Measurements from ENCODE around the gene RAI2.

DNA sequence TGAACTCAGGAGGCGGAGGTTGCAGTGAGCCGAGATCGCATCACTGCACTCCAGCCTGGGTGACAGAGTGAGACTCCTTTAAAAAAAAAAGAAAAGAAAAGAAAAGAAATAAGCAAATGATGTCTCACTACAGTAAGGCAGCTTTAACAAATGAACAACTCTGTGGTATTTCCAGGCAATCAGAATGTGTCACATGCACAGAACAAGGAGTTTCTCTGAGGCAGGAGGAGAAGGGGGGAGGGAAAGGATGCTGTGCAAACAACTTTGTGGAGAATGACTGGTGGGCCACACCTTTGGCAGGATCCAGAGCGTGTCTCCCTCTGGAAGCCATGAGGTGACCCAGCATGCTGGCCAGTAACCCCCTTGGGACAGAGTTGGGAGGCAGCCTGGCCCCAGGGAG, 57.6 kb downstream of the RAI2 start:
- no peak for TF ChIP-seq POLR2A (IDR thresholded peaks at IDR 0.05)
- TF ChIP-seq, protein P1, sequence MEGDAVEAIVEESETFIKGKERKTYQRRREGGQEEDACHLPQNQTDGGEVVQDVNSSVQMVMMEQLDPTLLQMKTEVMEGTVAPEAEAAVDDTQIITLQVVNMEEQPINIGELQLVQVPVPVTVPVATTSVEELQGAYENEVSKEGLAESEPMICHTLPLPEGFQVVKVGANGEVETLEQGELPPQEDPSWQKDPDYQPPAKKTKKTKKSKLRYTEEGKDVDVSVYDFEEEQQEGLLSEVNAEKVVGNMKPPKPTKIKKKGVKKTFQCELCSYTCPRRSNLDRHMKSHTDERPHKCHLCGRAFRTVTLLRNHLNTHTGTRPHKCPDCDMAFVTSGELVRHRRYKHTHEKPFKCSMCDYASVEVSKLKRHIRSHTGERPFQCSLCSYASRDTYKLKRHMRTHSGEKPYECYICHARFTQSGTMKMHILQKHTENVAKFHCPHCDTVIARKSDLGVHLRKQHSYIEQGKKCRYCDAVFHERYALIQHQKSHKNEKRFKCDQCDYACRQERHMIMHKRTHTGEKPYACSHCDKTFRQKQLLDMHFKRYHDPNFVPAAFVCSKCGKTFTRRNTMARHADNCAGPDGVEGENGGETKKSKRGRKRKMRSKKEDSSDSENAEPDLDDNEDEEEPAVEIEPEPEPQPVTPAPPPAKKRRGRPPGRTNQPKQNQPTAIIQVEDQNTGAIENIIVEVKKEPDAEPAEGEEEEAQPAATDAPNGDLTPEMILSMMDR (IDR thresholded peaks at IDR 0.05): no peak
